ENCODE measurements around the gene S100A7A.
"Not testable (repeated sequence)": the region's sequence is repeated elsewhere in the genome, so short reads cannot be mapped to it uniquely, and the experiment has no call there.

S100A7A gene

GRCh38 chr1:153401461-153401860, 14.9 kb upstream of the S100A7A start:
- Histone ChIP-seq H3K4me3 (ENCODE audit: low read depth, low read length) (no peak overlapping the region), H3K27me3 (ENCODE audit: insufficient read depth, low read depth, severe bottlenecking) (peaks cover 86% of the 10 kb centered on the region), H3K9me3 (ENCODE audit: severe bottlenecking) (peaks cover 19% of the 10 kb centered on the region), H3K36me3 (no peaks in the 10 kb centered on the region), H3K27ac (no peak overlapping the region)
- DNase-seq: no peak
- TF ChIP-seq, protein P1, sequence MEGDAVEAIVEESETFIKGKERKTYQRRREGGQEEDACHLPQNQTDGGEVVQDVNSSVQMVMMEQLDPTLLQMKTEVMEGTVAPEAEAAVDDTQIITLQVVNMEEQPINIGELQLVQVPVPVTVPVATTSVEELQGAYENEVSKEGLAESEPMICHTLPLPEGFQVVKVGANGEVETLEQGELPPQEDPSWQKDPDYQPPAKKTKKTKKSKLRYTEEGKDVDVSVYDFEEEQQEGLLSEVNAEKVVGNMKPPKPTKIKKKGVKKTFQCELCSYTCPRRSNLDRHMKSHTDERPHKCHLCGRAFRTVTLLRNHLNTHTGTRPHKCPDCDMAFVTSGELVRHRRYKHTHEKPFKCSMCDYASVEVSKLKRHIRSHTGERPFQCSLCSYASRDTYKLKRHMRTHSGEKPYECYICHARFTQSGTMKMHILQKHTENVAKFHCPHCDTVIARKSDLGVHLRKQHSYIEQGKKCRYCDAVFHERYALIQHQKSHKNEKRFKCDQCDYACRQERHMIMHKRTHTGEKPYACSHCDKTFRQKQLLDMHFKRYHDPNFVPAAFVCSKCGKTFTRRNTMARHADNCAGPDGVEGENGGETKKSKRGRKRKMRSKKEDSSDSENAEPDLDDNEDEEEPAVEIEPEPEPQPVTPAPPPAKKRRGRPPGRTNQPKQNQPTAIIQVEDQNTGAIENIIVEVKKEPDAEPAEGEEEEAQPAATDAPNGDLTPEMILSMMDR (IDR thresholded peaks at IDR 0.05; ENCODE audit: low read depth, low read length): no peak

DNA sequence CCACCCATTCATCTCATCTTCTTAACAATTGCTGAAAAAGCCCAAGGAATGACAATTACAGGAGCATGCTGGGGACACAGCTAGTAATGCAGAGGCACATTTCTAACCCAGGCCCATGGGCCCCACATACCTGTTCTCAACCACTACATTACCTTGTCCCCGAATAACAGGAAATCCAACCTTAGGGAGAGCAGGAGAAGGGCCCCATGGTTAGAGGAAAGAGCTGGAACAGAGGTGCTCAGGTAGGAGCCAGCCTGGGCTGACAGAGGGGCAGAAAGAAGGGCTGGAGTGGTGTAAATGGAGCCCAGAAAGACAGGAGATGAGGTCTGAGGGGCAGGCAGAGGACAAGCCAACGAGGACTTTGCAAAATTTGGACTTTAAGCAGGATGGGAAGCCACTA, 14.1 kb upstream of the S100A7A start:
- Histone ChIP-seq H3K4me3 (ENCODE audit: low read depth, low read length) (no peak overlapping the region), H3K27me3 (ENCODE audit: insufficient read depth, low read depth, severe bottlenecking) (peaks cover 85% of the 10 kb centered on the region), H3K9me3 (ENCODE audit: severe bottlenecking) (peaks cover 21% of the 10 kb centered on the region), H3K27ac (no peak overlapping the region), H3K36me3 (no peaks in the 10 kb centered on the region)
- peak; percentile 4 for DNase-seq
- TF ChIP-seq, protein P1 (IDR thresholded peaks at IDR 0.05; ENCODE audit: low read depth, low read length): no peak

- no peak overlapping the region for H3K27ac ChIP-seq
- H3K4me3 ChIP-seq (ENCODE audit: low read depth, low read length): no peak overlapping the region
- DNase-seq: peak; percentile 7
- peaks cover 85% of the 10 kb centered on the region for H3K27me3 ChIP-seq (ENCODE audit: insufficient read depth, low read depth, severe bottlenecking)
- TF ChIP-seq, protein P1 (IDR thresholded peaks at IDR 0.05; ENCODE audit: low read depth, low read length): no peak
- H3K36me3 ChIP-seq: no peaks in the 10 kb centered on the region
- peaks cover 31% of the 10 kb centered on the region for H3K9me3 ChIP-seq (ENCODE audit: severe bottlenecking)
These were observed 12.8 kb upstream of the S100A7A start for GRCh38 chr1:153403421-153404085.

DNA sequence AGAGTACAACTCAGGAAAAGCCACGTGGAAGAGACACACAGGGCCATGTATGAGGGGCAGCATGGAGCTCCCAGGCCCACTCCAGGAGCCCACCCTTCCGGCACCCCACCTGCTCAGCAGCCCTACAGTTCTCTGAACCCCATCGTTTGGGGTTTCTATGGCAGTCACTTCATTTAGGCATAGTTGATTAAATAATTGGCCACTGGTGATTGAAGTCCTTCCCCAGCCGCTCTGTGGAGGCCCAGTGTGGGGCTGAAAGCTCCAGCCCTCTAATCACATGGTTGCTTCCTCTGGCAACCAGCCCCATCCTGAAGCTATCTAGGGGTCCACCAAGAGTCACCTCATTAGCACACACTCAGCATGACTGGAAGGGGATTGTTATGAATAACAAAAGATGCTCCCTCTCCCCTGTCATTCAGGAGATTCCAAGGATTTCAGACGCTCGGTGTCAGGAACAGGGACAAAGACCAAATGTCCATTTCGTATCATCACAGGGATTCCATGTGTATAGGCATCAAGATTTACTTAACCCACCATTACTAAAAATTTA, 12.2 kb upstream of the S100A7A start:
- Histone ChIP-seq H3K27ac (no peak overlapping the region), H3K9me3 (ENCODE audit: severe bottlenecking) (peaks cover 34% of the 10 kb centered on the region), H3K27me3 (ENCODE audit: insufficient read depth, low read depth, severe bottlenecking) (peaks cover 82% of the 10 kb centered on the region), H3K4me3 (ENCODE audit: low read depth, low read length) (no peak overlapping the region), H3K36me3 (no peaks in the 10 kb centered on the region)
- DNase-seq: peak; percentile 4
- TF ChIP-seq, protein P1 (IDR thresholded peaks at IDR 0.05; ENCODE audit: low read depth, low read length): no peak

DNA sequence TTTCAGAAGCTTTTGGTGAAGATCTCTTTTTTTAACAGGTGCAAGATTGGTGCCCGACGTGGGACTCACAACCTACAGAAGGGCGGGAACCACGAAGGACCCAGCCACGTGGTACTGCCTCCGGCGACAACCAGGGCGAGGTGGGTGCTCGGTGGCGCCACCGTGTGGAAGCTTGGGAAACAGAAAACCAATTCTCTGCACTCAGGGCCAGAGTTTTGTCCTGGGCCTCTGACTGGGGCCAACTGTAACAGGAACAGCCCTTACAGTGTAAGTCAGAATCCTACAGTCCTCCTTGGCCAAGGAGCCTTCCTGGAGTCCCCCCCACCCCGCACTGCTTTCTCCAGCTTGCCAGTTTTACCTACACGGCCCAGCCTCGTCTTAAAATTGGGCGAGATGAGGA, 11.6 kb upstream of the S100A7A start:
- H3K27me3 ChIP-seq (ENCODE audit: insufficient read depth, low read depth, severe bottlenecking): peaks cover 79% of the 10 kb centered on the region
- no peak overlapping the region for H3K4me3 ChIP-seq (ENCODE audit: low read depth, low read length)
- peaks cover 34% of the 10 kb centered on the region for H3K9me3 ChIP-seq (ENCODE audit: severe bottlenecking)
- DNase-seq: peak; percentile 82
- H3K27ac ChIP-seq: no peak overlapping the region
- H3K36me3 ChIP-seq: no peaks in the 10 kb centered on the region
- TF ChIP-seq, protein P1 (IDR thresholded peaks at IDR 0.05; ENCODE audit: low read depth, low read length): peak; percentile 90

- peaks cover 71% of the 10 kb centered on the region for H3K27me3 ChIP-seq (ENCODE audit: insufficient read depth, low read depth, severe bottlenecking)
- not testable (repeated sequence) for H3K36me3 ChIP-seq; H3K27ac ChIP-seq; H3K4me3 ChIP-seq (ENCODE audit: low read depth, low read length)
- DNase-seq: peak; percentile 6
- peaks cover 36% of the 10 kb centered on the region for H3K9me3 ChIP-seq (ENCODE audit: severe bottlenecking)
These were observed 10.3 kb upstream of the S100A7A start for GRCh38 chr1:153405825-153406599.

DNA sequence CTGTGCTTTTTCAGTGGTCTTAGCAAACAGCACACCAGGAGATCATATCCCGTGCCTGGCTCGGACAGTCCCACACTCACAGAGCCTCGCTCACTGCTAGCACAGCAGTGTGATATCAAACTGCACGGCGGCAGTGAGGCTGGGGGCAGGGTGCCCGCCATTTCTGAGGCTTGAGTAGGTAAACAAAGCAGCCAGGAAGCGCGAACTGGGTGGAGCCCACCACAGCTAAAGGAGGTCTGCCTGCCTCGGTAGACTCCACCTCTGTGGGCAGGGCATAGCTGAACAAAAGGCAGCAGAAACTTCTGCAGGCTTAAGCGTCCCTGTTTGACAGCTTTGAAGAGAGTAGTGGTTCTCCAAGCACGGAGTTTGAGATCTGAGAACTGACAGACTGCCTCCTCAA, 9.0 kb upstream of the S100A7A start:
- Histone ChIP-seq H3K27me3 (ENCODE audit: insufficient read depth, low read depth, severe bottlenecking) (peaks cover 60% of the 10 kb centered on the region), H3K9me3 (ENCODE audit: severe bottlenecking) (peaks cover 46% of the 10 kb centered on the region)
- H3K36me3 ChIP-seq; H3K27ac ChIP-seq; H3K4me3 ChIP-seq (ENCODE audit: low read depth, low read length): not testable (repeated sequence)
- DNase-seq: peak; percentile 37

GRCh38 chr1:153413961-153414360, 2.4 kb upstream of the S100A7A start:
- not testable (repeated sequence) for DNase-seq; H3K27ac ChIP-seq; H3K36me3 ChIP-seq; H3K4me3 ChIP-seq (ENCODE audit: low read depth, low read length)
- Histone ChIP-seq H3K9me3 (ENCODE audit: severe bottlenecking) (peaks cover 30% of the 10 kb centered on the region), H3K27me3 (ENCODE audit: insufficient read depth, low read depth, severe bottlenecking) (peaks cover 69% of the 10 kb centered on the region)

Data from WERI-Rb-1 (cell line).